Karpas-422 (cell line): ENCODE measurements around the gene CSPG5. TPM values are rescaled to one million over a fixed set of nuclear protein-coding genes. Genes with fewer than 3 reads are reported as not detected.

Source experiments
- DNase-seq: peaks from one replicate; pipeline ENCODE4 v3.0.0-alpha.2; 2015
- H2AFZ ChIP-seq: fragments of 200-600 bp; sonication (generic); 2 replicates; pipeline ENCODE4 v1.6.1; 2014; ENCODE audit warnings: antibody characterized with exemption, low read length, mixed read lengths
- H3K27ac ChIP-seq: fragments of 200-600 bp; sonication (generic); 2 replicates; pipeline ENCODE4 v1.5.1; 2014; ENCODE audit warnings: mild to moderate bottlenecking, low read length, moderate library complexity
- H3K27me3 ChIP-seq: fragments of 200-600 bp; sonication (generic); 2 replicates; pipeline ENCODE4 v1.6.1; 2014; ENCODE audit warnings: low read length, mixed read lengths
- H3K36me3 ChIP-seq: fragments of 200-600 bp; sonication (generic); 2 replicates; pipeline ENCODE4 v1.6.1; 2014; ENCODE audit warnings: low read length, mixed read lengths; ENCODE audit not compliant: insufficient read depth
- H3K4me1 ChIP-seq: fragments of 200-600 bp; sonication (generic); 2 replicates; pipeline ENCODE4 v1.6.1; 2014; ENCODE audit warnings: mild to moderate bottlenecking, low read length, mixed read lengths
- H3K4me2 ChIP-seq: fragments of 200-600 bp; sonication (generic); 2 replicates; pipeline ENCODE4 v1.6.1; 2014; ENCODE audit warnings: low read length, low read depth, mild to moderate bottlenecking; ENCODE audit not compliant: poor library complexity, severe bottlenecking
- H3K4me3 ChIP-seq: fragments of 200-600 bp; sonication (generic); 2 replicates; pipeline ENCODE4 v1.5.1; 2014; ENCODE audit warnings: mild to moderate bottlenecking, antibody characterized with exemption, low read length, mixed read lengths
- H3K79me2 ChIP-seq: fragments of 200-600 bp; sonication (generic); 2 replicates; pipeline ENCODE4 v1.6.1; 2014; ENCODE audit warnings: mild to moderate bottlenecking, low read length, mixed read lengths
- H3K9ac ChIP-seq: fragments of 200-600 bp; sonication (generic); 2 replicates; pipeline ENCODE4 v1.6.0; 2014; ENCODE audit warnings: low read length
- H3K9me2 ChIP-seq: fragments of 200-600 bp; sonication (generic), shearing (Covaris generic); replicated peaks from 2 replicates; pipeline ENCODE4 v1.6.0; 2014; ENCODE audit warnings: mild to moderate bottlenecking, low read length, moderate library complexity; ENCODE audit not compliant: insufficient read depth
- H3K9me3 ChIP-seq: fragments of 300-700, 200-600 bp; sonication (generic); 2 replicates; pipeline ENCODE4 v1.6.1; 2014; ENCODE audit warnings: low read length, mixed read lengths
- H4K20me1 ChIP-seq: fragments of 200-600 bp; sonication (generic); 2 replicates; pipeline ENCODE4 v1.6.1; 2014; ENCODE audit warnings: mild to moderate bottlenecking, antibody characterized with exemption, low read length, low read depth; ENCODE audit not compliant: insufficient read depth
- total RNA-seq: library from RNA; depleted of rRNA; stranded (reverse); fragments of >200 nt; shearing (Covaris generic); gene quantifications from 2 replicates; pipeline ENCODE4 v1.2.3, GENCODE V29; 2014; ENCODE audit warnings: low replicate concordance

The CSPG5 gene
- total RNA-seq, 1 experiment from 2014 or later, result 0.04 TPM

DNA sequence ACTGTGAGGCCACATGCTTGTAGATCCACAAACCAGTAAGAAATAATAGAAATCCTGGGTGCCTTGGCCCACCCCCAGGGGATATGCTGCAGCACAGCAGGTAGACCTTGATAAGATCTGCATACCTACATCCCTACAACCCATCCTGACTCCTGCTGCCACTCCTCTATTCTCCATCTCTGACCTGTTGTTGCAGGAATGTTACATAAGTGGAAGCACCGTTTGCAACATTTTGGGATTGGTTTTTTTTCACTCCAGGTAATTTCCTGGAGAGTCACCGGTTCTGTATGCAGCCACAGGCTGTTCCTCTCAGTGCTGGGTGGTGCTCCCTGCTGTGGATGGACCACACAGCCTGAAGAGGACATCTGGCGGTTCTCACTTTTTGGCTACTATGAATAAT is 16.1 kb upstream of the CSPG5 start:
- Histone ChIP-seq H4K20me1 (0 out of 2 replicates have a peak, but pooled peaks cover 2% of the 10 kb centered on the region), H3K79me2 (peaks cover 9% of the 10 kb centered on the region; the same call in 1 of the 2 replicates), H3K27me3 (no peaks in the 10 kb centered on the region), H3K9ac (no peak overlapping the region), H3K4me1 (no peaks in the 10 kb centered on the region), H3K27ac (no peak overlapping the region), H3K4me3 (no peak overlapping the region), H3K36me3 (peaks cover 9% of the 10 kb centered on the region; the same call in 1 of the 2 replicates), H2AFZ (no peak overlapping the region), H3K9me2 (no peaks in the 10 kb centered on the region), H3K4me2 (no peak overlapping the region), H3K9me3 (no peaks in the 10 kb centered on the region)
- no peak for DNase-seq

DNA sequence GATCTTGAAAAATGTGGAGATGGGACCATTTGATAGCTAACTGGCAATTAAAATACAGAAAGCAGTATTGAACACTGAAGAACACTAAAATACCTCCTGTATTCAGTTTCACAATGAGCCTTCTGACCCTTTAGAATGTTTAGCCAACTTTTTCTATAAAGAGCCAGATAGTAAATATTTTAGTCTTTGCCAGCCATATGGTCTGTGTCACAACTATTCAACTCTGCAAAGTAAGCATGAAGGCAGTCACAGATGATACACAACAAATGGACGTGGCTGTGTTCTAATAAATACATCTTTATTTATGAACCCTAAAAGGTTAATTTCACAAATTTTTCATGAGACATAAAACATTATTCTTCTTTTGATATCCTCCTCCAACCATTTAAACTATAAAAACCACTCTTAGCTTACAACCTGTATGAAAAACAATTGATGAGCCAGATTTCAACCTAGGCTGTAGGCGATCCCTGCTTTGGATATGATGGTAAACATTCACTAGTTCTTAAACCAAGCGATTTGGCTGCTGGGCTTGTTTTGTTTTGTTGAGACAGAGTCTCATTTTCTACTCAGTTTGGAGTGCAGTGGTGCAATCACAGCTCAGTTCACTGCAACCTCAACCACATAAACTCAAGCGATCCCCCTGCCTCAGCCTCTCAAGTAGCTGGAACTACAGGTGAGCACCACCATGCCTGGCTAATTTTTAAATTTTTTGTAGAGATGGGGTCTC is 13.6 kb upstream of the CSPG5 start:
- Histone ChIP-seq H3K27ac (no peak overlapping the region), H3K9me3 (no peaks in the 10 kb centered on the region), H2AFZ (no peak overlapping the region), H3K4me3 (no peak overlapping the region), H3K9ac (no peak overlapping the region), H3K4me1 (no peaks in the 10 kb centered on the region), H3K79me2 (no peaks in the 10 kb centered on the region), H3K36me3 (peaks cover 29% of the 10 kb centered on the region; the same call in 1 of the 2 replicates), H3K27me3 (no peaks in the 10 kb centered on the region), H4K20me1 (0 out of 2 replicates have a peak, but pooled peaks cover 2% of the 10 kb centered on the region), H3K4me2 (no peak overlapping the region), H3K9me2 (no peaks in the 10 kb centered on the region)
- DNase-seq, result no peak

DNA sequence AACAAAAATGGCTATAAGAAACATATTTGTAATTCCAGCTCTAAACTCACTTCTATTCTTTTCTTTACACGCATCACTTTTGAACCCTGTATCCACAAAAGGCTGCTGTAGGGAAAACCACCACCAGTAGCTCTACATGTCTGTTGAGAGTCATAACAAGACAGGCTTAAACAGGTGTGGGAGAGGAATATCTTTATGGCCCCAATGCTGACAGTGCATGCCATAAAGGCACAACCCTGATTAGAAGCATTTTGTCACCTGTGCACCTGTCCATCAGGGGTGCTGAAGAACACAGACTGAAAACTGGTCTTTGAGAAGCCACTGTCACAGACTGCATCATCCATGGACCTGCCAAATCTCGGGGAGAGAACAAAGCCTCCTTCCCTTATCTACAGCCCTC is 11.6 kb upstream of the CSPG5 start:
- Histone ChIP-seq H3K4me1 (no peaks in the 10 kb centered on the region), H3K4me2 (no peak overlapping the region), H3K9ac (no peak overlapping the region), H3K27me3 (no peaks in the 10 kb centered on the region), H3K4me3 (no peak overlapping the region), H2AFZ (no peak overlapping the region), H3K9me2 (no peaks in the 10 kb centered on the region), H3K27ac (no peak overlapping the region), H4K20me1 (0 out of 2 replicates have a peak, but pooled peaks cover 2% of the 10 kb centered on the region), H3K36me3 (peaks cover 48% of the 10 kb centered on the region), H3K79me2 (no peaks in the 10 kb centered on the region), H3K9me3 (no peaks in the 10 kb centered on the region)
- DNase-seq, result no peak

- no peak overlapping the region for H3K9ac ChIP-seq
- H3K27me3 ChIP-seq, result no peaks in the 10 kb centered on the region
- peaks cover 46% of the 10 kb centered on the region for H3K36me3 ChIP-seq
Measured at GRCh38 chr3:47588587-47588986, 9.9 kb upstream of the CSPG5 start.

DNA sequence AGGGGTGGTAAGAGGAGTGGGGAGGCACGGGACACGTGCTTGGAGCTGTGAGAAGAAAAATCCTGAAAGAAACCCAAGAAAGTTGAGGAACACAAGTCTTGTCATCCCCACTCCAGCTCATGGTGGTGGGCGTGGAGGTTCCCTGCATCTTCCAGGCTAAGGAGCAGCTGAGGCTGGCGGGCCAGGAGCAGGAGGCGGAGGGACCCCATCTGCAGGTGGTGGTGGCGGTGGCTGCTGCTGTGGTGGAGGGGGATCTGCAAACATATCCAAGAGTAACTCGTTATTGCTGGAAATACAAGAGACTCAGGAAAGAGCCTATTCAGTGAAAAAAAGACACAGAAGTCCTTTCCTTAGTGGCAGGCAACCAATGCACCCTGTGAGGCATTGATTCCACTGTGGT is 9.4 kb upstream of the CSPG5 start:
- Histone ChIP-seq H3K4me1 (no peaks in the 10 kb centered on the region), H3K4me2 (no peak overlapping the region), H3K27me3 (no peaks in the 10 kb centered on the region), H3K36me3 (peaks cover 46% of the 10 kb centered on the region), H3K9me2 (no peaks in the 10 kb centered on the region), H3K4me3 (no peak overlapping the region), H3K79me2 (no peaks in the 10 kb centered on the region), H3K27ac (no peak overlapping the region), H3K9me3 (no peaks in the 10 kb centered on the region), H2AFZ (no peak overlapping the region), H3K9ac (no peak overlapping the region), H4K20me1 (0 out of 2 replicates have a peak, but pooled peaks cover 2% of the 10 kb centered on the region)
- no peak for DNase-seq

More at GRCh38 chr3:47588587-47588986, 9.9 kb upstream of the CSPG5 start:
- Histone ChIP-seq H3K79me2 (no peaks in the 10 kb centered on the region), H2AFZ (no peak overlapping the region), H3K9me2 (no peaks in the 10 kb centered on the region), H4K20me1 (0 out of 2 replicates have a peak, but pooled peaks cover 2% of the 10 kb centered on the region), H3K9me3 (no peaks in the 10 kb centered on the region), H3K4me3 (no peak overlapping the region), H3K4me1 (no peaks in the 10 kb centered on the region), H3K27ac (no peak overlapping the region), H3K4me2 (no peak overlapping the region)
- DNase-seq, result no peak

GRCh38 chr3:47586746-47587145 is 8.1 kb upstream of the CSPG5 start:
- Histone ChIP-seq H3K4me1 (no peaks in the 10 kb centered on the region), H3K9me3 (no peaks in the 10 kb centered on the region), H3K27ac (no peak overlapping the region), H3K27me3 (no peaks in the 10 kb centered on the region), H3K4me2 (no peak overlapping the region), H3K9ac (no peak overlapping the region), H3K79me2 (no peaks in the 10 kb centered on the region), H4K20me1 (0 out of 2 replicates have a peak, but pooled peaks cover 2% of the 10 kb centered on the region), H3K36me3 (peaks cover 46% of the 10 kb centered on the region), H2AFZ (no peak overlapping the region), H3K9me2 (no peaks in the 10 kb centered on the region), H3K4me3 (no peak overlapping the region)
- no peak for DNase-seq

GRCh38 chr3:47583320-47584075 is 4.8 kb upstream of the CSPG5 start:
- Histone ChIP-seq H3K9ac (no peak overlapping the region), H4K20me1 (no peaks in the 10 kb centered on the region), H3K9me2 (no peaks in the 10 kb centered on the region), H3K27me3 (no peaks in the 10 kb centered on the region), H3K36me3 (peaks cover 32% of the 10 kb centered on the region), H3K4me2 (no peak overlapping the region), H3K4me1 (no peaks in the 10 kb centered on the region), H2AFZ (no peak overlapping the region), H3K4me3 (no peak overlapping the region), H3K9me3 (no peaks in the 10 kb centered on the region), H3K79me2 (no peaks in the 10 kb centered on the region), H3K27ac (no peak overlapping the region)
- no peak for DNase-seq

DNA sequence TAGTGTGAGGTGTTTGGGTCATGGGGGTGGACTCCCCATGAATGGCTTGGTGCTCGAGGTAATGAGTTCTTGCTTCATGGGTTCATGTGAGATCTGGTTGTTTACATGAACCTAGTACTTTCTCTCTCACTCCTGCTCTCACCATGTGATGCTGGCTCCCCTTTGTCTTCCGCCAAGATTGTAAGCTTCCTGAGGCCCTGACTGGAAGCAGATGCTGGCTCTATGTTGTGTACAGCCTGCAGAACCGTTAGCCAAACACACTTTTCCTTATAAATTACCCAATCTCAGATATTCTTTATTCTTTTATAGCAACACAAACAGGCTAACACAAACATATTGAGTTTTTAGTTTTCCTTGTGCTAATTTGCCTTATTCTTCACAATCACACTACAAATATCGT is 3.2 kb upstream of the CSPG5 start:
- Histone ChIP-seq H3K27ac (no peak overlapping the region), H3K9me2 (no peaks in the 10 kb centered on the region), H2AFZ (no peak overlapping the region), H3K4me1 (no peaks in the 10 kb centered on the region), H3K36me3 (peaks cover 18% of the 10 kb centered on the region), H3K27me3 (no peaks in the 10 kb centered on the region), H3K79me2 (no peaks in the 10 kb centered on the region), H3K9me3 (no peaks in the 10 kb centered on the region), H3K4me3 (no peak overlapping the region), H3K4me2 (no peak overlapping the region), H4K20me1 (no peaks in the 10 kb centered on the region), H3K9ac (no peak overlapping the region)
- no peak for DNase-seq
